ENCODE results near the gene LDB2.

- TF ChIP-seq EZH2 (IDR thresholded peaks at IDR 0.05; ENCODE audit: borderline replicate concordance, low read length), result no peak
- no peak for TF ChIP-seq CTCF (IDR thresholded peaks at IDR 0.05; ENCODE audit: low read length)
Observed at GRCh38 chr4:16729336-16729735, 169.1 kb downstream of the LDB2 start.

All from OCI-LY1 (cell line).